Esophagus muscularis mucosa (tissue), 4 donors: Measurements from ENCODE around the gene IGDCC3.

Experiments used
- CTCF ChIP-seq, 3 experiments: fragments of 200-600 bp in 2 of 3; fragments of 450-650 bp in 1 of 3; sonication (generic) in 2 of 3; IDR thresholded peaks; one replicate each; pipeline ENCODE4 v1.5.1; 2017 to 2019; ENCODE audit warnings: antibody characterized with exemption in 3 of 3, mild to moderate bottlenecking in 2 of 3, moderate library complexity in 1 of 3
- EP300 ChIP-seq: sonication (generic); formaldehyde crosslinking; IDR thresholded peaks from one replicate; pipeline ENCODE4 v1.6.1; 2017; ENCODE audit warnings: antibody characterized with exemption
- POLR2A ChIP-seq: fragments of 450-650 bp; IDR thresholded peaks from one replicate; pipeline ENCODE4 v1.6.1; 2017; ENCODE audit warnings: antibody characterized with exemption, moderate library complexity, mild to moderate bottlenecking, low read depth

DNA sequence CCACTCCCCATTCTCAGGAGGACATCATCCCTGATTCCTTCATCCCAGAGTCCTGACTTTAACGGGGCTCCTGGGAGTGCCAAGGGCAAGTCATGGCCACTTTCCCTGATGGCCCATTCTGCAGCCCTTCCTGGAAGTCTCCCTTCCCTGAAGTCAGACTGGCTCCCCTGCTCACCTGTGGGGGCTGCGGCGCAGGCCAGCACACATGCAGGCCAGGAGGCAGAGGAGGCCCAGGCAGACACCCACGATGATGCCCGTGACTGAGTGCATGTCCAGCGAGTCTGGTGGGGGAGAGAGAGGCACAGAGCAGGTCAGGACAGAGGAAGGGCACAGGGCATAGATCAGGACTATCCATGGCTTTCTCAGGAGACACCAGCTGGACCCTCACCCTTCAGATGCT is 8.6 kb upstream of the IGDCC3 start:
- TF ChIP-seq POLR2A = no peak
- no peak for TF ChIP-seq EP300
- TF ChIP-seq CTCF (IDR thresholded peaks at IDR 0.05) = no peak
